MCF 10A (cell line): ENCODE results near the gene HSD3B7. TPM values are rescaled to one million over a fixed set of nuclear protein-coding genes. Genes with fewer than 3 reads are reported as not detected.

Experiments
- BruUV-seq: library from RNA; stranded (reverse); fragments of 400-500 nt; replicated peaks from 2 replicates; lab custom pipeline; 2021; lab: Mats Ljungman, UMichigan
- CTCF ChIA-PET: fragments of 300-600 bp; sonication (Branson Sonifier 250); formaldehyde crosslinking; extraction: SDS; loops from one replicate; lab custom pipeline; 2021; ENCODE audit warnings: antibody characterized with exemption, inconsistent platforms; lab: Yijun Ruan, JAX
- POLR2A ChIA-PET: fragments of 300-600, 350-650 bp; sonication (Branson Sonifier 250); formaldehyde crosslinking; extraction: SDS; loops from one replicate; lab custom pipeline; 2020; ENCODE audit warnings: antibody characterized with exemption, inconsistent platforms; lab: Yijun Ruan, JAX
- DNase-seq: peaks from one replicate; pipeline ENCODE4 v3.0.0-alpha.2; 2018; ENCODE audit not compliant: unreplicated experiment
- H3K27ac Mint-ChIP-seq: one replicate; pipeline ENCODE4 v1.8.0; 2022; ENCODE audit warnings: mild to moderate bottlenecking, low read depth, mixed read lengths; ENCODE audit not compliant: unreplicated experiment
- H3K27me3 Mint-ChIP-seq: one replicate; pipeline ENCODE4 v1.8.0; 2022; ENCODE audit warnings: mixed read lengths; ENCODE audit not compliant: insufficient read depth, unreplicated experiment
- H3K36me3 Mint-ChIP-seq: one replicate; pipeline ENCODE4 v1.8.0; 2022; ENCODE audit warnings: mild to moderate bottlenecking, moderate library complexity, mixed read lengths; ENCODE audit not compliant: insufficient read depth, unreplicated experiment
- H3K4me1 Mint-ChIP-seq: one replicate; pipeline ENCODE4 v1.8.0; 2022; ENCODE audit warnings: mixed read lengths; ENCODE audit not compliant: insufficient read depth, unreplicated experiment
- H3K4me3 Mint-ChIP-seq: one replicate; pipeline ENCODE4 v1.8.0; 2022; ENCODE audit warnings: mild to moderate bottlenecking, moderate library complexity, mixed read lengths; ENCODE audit not compliant: unreplicated experiment
- H3K9me3 Mint-ChIP-seq: one replicate; pipeline ENCODE4 v1.8.0; 2022; ENCODE audit warnings: mixed read lengths; ENCODE audit not compliant: unreplicated experiment
- intact Hi-C: fragments of 100-400 bp; cut with micrococcal nuclease; formaldehyde crosslinking; loops from 2 replicates; pipeline ENCODE4 v1.14.1; 2022
- total RNA-seq: library from RNA; stranded (reverse); gene quantifications from 2 replicates; pipeline ENCODE4 v1.2.3, GENCODE V29; 2022
- TF ChIP-seq, protein P1 (sequence below): fragments of 200-600 bp; IDR thresholded peaks from one replicate; pipeline ENCODE4 v1.8.0; 2022; ENCODE audit warnings: antibody characterized with exemption, mild to moderate bottlenecking; ENCODE audit not compliant: unreplicated experiment

Gene HSD3B7
- total RNA-seq, 1 experiment from 2014 or later = 5.0 TPM

GRCh38 chr16:30942426-30942806 lies 42.6 kb upstream of the HSD3B7 start:
- H3K36me3 Mint-ChIP-seq = peaks cover 63% of the 10 kb centered on the region
- TF ChIP-seq, protein P1, sequence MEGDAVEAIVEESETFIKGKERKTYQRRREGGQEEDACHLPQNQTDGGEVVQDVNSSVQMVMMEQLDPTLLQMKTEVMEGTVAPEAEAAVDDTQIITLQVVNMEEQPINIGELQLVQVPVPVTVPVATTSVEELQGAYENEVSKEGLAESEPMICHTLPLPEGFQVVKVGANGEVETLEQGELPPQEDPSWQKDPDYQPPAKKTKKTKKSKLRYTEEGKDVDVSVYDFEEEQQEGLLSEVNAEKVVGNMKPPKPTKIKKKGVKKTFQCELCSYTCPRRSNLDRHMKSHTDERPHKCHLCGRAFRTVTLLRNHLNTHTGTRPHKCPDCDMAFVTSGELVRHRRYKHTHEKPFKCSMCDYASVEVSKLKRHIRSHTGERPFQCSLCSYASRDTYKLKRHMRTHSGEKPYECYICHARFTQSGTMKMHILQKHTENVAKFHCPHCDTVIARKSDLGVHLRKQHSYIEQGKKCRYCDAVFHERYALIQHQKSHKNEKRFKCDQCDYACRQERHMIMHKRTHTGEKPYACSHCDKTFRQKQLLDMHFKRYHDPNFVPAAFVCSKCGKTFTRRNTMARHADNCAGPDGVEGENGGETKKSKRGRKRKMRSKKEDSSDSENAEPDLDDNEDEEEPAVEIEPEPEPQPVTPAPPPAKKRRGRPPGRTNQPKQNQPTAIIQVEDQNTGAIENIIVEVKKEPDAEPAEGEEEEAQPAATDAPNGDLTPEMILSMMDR = no peak
- H3K27me3 Mint-ChIP-seq = no peaks in the 10 kb centered on the region
- H3K9me3 Mint-ChIP-seq = no peaks in the 10 kb centered on the region
- intact Hi-C loops = loop anchor here (1.0 to 10.0 kb wide), 3 partner anchors 19 to 158 kb away; partner anchors contain the start of genes FBXL19 and ZNF629
- no peak overlapping the region for H3K27ac Mint-ChIP-seq
- ChIA-PET CTCF (interaction anchor here (0.6 to 6.2 kb wide), 34 partner anchors 10 to 510 kb away, joined by 3 to 67 read pairs (median 5); partner anchors contain the start of genes BCL7C and FBXL19), POLR2A (interaction anchor here (0.7 to 3.3 kb wide), 12 partner anchors 7 to 511 kb away, joined by 3 to 34 read pairs (median 5); partner anchors contain the start of genes BCL7C, CTF1, ORAI3 and PHKG2)
- BruUV-seq = no TSS peak
- no peak overlapping the region for H3K4me3 Mint-ChIP-seq
- peaks cover 21% of the 10 kb centered on the region for H3K4me1 Mint-ChIP-seq
- no peak for DNase-seq

DNA sequence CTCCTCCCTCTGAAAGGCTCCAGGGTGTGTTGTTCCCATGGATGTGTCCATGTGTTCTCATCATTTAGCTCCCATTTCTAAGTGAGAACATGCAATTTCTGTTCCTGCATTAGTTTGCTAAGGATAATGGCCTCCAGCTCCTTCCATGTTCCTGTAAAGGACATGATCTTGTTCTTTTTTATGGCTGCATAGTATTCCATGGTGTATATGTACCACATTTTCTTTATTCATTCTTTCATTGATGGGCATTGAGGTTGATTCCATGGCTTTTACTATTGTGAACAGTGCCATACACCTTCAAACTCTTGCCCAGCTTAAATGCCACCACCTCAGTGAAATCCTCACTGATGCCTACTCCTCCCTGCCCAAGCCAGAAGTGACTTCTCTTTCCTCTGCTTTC lies 40.7 kb upstream of the HSD3B7 start:
- Mint-ChIP-seq H3K4me1 (peaks cover 14% of the 10 kb centered on the region), H3K27me3 (no peaks in the 10 kb centered on the region), H3K27ac (no peak overlapping the region), H3K9me3 (no peaks in the 10 kb centered on the region), H3K36me3 (peaks cover 53% of the 10 kb centered on the region), H3K4me3 (no peak overlapping the region)
- TF ChIP-seq, protein P1 = no peak
- POLR2A ChIA-PET = interaction anchor here (0.6 to 1.0 kb wide), 2 partner anchors 11 to 196 kb away, joined by 3 read pairs; no protein-coding TSS in a partner anchor
- DNase-seq = no peak
- CTCF ChIA-PET = interaction anchor here (0.6 to 6.2 kb wide), 6 partner anchors 9 to 199 kb away, joined by 3 to 67 read pairs (median 3); no protein-coding TSS in a partner anchor
- intact Hi-C loops = loop anchor here (10.0 kb wide), 1 partner anchor 160 kb away; the partner anchor contains the start of gene ZNF629
- no TSS peak for BruUV-seq

DNA sequence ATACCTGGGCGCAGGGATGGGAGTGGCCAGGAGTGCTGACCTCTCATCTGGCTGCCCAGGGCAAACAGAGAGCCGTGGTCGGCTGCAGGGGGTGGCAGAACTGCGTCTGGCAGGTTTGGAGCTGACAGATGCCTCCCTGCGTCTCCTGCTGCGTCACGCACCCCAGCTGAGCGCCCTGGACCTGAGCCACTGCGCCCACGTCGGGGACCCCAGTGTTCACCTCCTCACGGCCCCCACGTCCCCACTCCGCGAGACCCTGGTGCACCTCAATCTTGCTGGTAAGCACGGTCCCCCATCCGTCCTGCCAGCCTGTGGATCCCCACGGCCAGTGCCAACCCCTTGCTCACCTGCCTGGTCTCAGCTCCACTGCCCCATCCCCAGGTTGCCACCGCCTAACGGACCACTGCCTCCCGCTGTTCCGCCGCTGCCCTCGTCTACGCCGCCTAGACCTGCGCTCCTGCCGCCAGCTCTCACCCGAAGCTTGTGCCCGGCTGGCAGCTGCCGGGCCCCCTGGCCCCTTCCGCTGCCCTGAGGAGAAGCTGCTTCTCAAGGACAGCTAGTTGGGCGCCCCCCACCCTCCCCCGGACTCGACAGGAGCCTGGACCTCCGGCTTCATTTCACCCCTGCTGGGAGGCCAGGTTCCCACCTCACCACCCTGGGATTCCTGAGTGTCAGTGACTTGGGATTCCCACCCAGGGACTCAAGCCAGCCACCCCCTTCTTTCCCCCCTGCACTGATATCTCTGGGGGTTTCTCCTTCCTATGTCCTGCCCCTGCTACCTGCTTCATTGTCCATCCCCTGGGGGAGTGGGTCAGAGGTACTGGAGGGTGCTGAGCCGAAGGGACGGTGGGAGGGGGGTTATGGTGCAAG lies 38.1 kb upstream of the HSD3B7 start:
- no TSS peak for BruUV-seq
- no peak overlapping the region for H3K4me3 Mint-ChIP-seq
- intact Hi-C loops = loop anchor here (10.0 kb wide), 1 partner anchor 162 kb away; the partner anchor contains the start of gene ZNF629

More for the DNA sequence above, 38.1 kb upstream of the HSD3B7 start:
- Mint-ChIP-seq H3K27me3 (no peaks in the 10 kb centered on the region), H3K27ac (no peak overlapping the region), H3K9me3 (no peaks in the 10 kb centered on the region), H3K4me1 (no peaks in the 10 kb centered on the region), H3K36me3 (peaks cover 41% of the 10 kb centered on the region)
- DNase-seq = no peak
- ChIA-PET POLR2A (interaction anchor here (1.3 kb wide), 1 partner anchor 100 kb away, joined by 3 read pairs; no protein-coding TSS in a partner anchor), CTCF (interaction anchor here (1.0 to 1.2 kb wide), 3 partner anchors 13 to 103 kb away, joined by 3 to 4 read pairs (median 3); no protein-coding TSS in a partner anchor)
- TF ChIP-seq, protein P1 = no peak
